HepG2 (cell line): ENCODE results near the gene SMDT1. TPM values are rescaled to one million over a fixed set of nuclear protein-coding genes. Genes with fewer than 3 reads are reported as not detected.

Source experiments
- CREB1 ChIP-seq, 2 experiments: fragments of 450-650 bp in 1 of 2; IDR thresholded peaks; 2 replicates each; pipeline ENCODE4 v1.6.1; 2016 to 2017; ENCODE audit warnings: control low read depth in 1 of 2, mild to moderate bottlenecking in 1 of 2, missing compliant biosample characterization in 1 of 2, missing genetic modification characterization in 1 of 2
- GATAD2A ChIP-seq: IDR thresholded peaks from 2 replicates; pipeline ENCODE4 v1.6.1; 2016
- HMG20B ChIP-seq: conservative IDR thresholded peaks from 2 replicates; pipeline ENCODE4 v1.6.1; 2016; ENCODE audit warnings: missing genetic modification reagents, missing compliant biosample characterization
- LCORL ChIP-seq, 2 experiments: fragments of 450-650 bp in 1 of 2; sonication (generic) in 1 of 2; formaldehyde crosslinking in 1 of 2; IDR thresholded peaks; 2 replicates each; pipeline versions ENCODE4 v1.5.0 to v1.6.1; 2017 to 2020; ENCODE audit warnings: antibody characterized with exemption in 1 of 2, missing genetic modification reagents in 1 of 2
- MXI1 ChIP-seq: IDR thresholded peaks from 3 replicates; pipeline ENCODE4 v1.6.1; 2012; ENCODE audit warnings: low read depth, low read length, inconsistent platforms, borderline replicate concordance
- NFE2L1 ChIP-seq: sonication (generic); formaldehyde crosslinking; IDR thresholded peaks from 2 replicates; pipeline ENCODE4 v1.4.0; 2020; ENCODE audit warnings: missing genetic modification reagents, mild to moderate bottlenecking, borderline replicate concordance
- NR2F6 ChIP-seq, 2 experiments: IDR thresholded peaks; 2 replicates each; pipeline ENCODE4 v1.6.1; 2016; ENCODE audit warnings: antibody characterized with exemption in 1 of 2, mild to moderate bottlenecking in 1 of 2
- RBM22 ChIP-seq: fragments of 200-400 bp; formaldehyde crosslinking; optimal IDR thresholded peaks from 2 replicates; pipeline ENCODE3; 2017; ENCODE audit warnings: mild to moderate bottlenecking, low read length, moderate library complexity
- SOX6 ChIP-seq, 2 experiments: fragments of 450-650 bp in 1 of 2; sonication (generic) in 1 of 2; formaldehyde crosslinking in 1 of 2; IDR thresholded peaks; 2 replicates each; pipeline versions ENCODE4 v1.4.0 to v1.6.1; 2017 to 2020; ENCODE audit warnings: antibody characterized with exemption in 1 of 2, mild to moderate bottlenecking in 1 of 2, missing genetic modification reagents in 1 of 2
- SP4 ChIP-seq: sonication (generic); formaldehyde crosslinking; IDR thresholded peaks from 2 replicates; pipeline ENCODE4 v1.8.1; 2023; ENCODE audit warnings: mild to moderate bottlenecking, missing genetic modification reagents
- UBTF ChIP-seq: sonication (generic); formaldehyde crosslinking; IDR thresholded peaks from 2 replicates; pipeline ENCODE4 v1.4.0; 2020; ENCODE audit warnings: mild to moderate bottlenecking, missing genetic modification reagents
- ZBTB20 ChIP-seq: sonication (generic); formaldehyde crosslinking; IDR thresholded peaks from 2 replicates; pipeline ENCODE4 v1.8.1; 2023; ENCODE audit warnings: missing genetic modification reagents, low read depth, mild to moderate bottlenecking, borderline replicate concordance
- ZEB1 ChIP-seq: IDR thresholded peaks from 2 replicates; pipeline ENCODE4 v1.6.1; 2012; ENCODE audit warnings: mild to moderate bottlenecking, low read depth, inconsistent platforms; ENCODE audit not compliant: insufficient replicate concordance
- ZFX ChIP-seq: sonication (generic); formaldehyde crosslinking; IDR thresholded peaks from 2 replicates; pipeline ENCODE4 v1.4.0; 2020; ENCODE audit warnings: mild to moderate bottlenecking, low read depth, missing genetic modification reagents, moderate library complexity
- ZNF513 ChIP-seq: sonication (generic); formaldehyde crosslinking; conservative IDR thresholded peaks from 2 replicates; pipeline ENCODE4 v1.5.0; 2020; ENCODE audit warnings: missing genetic modification reagents
- ZNF609 ChIP-seq: sonication (generic); formaldehyde crosslinking; IDR thresholded peaks from 2 replicates; pipeline ENCODE4 v1.4.0; 2020; ENCODE audit warnings: mild to moderate bottlenecking, missing genetic modification reagents, borderline replicate concordance
- ZNF691 ChIP-seq: sonication (generic); formaldehyde crosslinking; IDR thresholded peaks from 2 replicates; pipeline ENCODE4 v1.4.0; 2020; ENCODE audit warnings: missing genetic modification reagents, low read depth, mild to moderate bottlenecking, borderline replicate concordance
- polyA plus RNA-seq, 8 experiments: library from polyadenylated mRNA; depleted of rRNA in 3 of 8; stranded (reverse) in 7 of 8; unstranded in 1 of 8; fragments of >200 nt; fragmentation: Illumina TruSeq in 4 of 8; extraction: Trizol in 4 of 8; gene quantifications; 2 replicates each; pipeline versions ENCODE4 v1.2.1 to v1.2.3, GENCODE V29; 2011 to 2016; ENCODE audit warnings: low read depth in 4 of 8, missing spikeins in 1 of 8, mixed read lengths in 1 of 8; ENCODE audit not compliant: insufficient read depth in 1 of 8
- total RNA-seq, 5 experiments: library from RNA; depleted of rRNA; stranded (reverse); fragments of >200 nt; fragmentation: Illumina TruSeq; extraction: Trizol; gene quantifications; 2 replicates each; pipeline ENCODE4 v1.2.3, GENCODE V29; 2016; ENCODE audit warnings: low read depth in 1 of 5

Gene SMDT1
- total and polyA plus RNA-seq, 2 of the 13 experiments (the other 11 are each of a cell fraction or from before 2014, with no cell fraction given), result 8.3 to 26.6 TPM

GRCh38 chr22:42079319-42080251, at the start of gene SMDT1 (continued):
- no peak for TF ChIP-seq ZNF513 (CRISPR knock-in tag)
- TF ChIP-seq MXI1, result peak; percentile 88; the same call in 1 of the 3 replicates
- TF ChIP-seq UBTF (CRISPR knock-in tag), result peak; percentile 65
- TF ChIP-seq LCORL (IDR thresholded peaks at IDR 0.05), result no peak
- peak; percentile 59; the same call in 1 of the 2 replicates for TF ChIP-seq LCORL (CRISPR knock-in tag; IDR thresholded peaks at IDR 0.05)
- TF ChIP-seq ZBTB20 (CRISPR knock-in tag), result no peak; the same call in 1 of the 2 replicates
- TF ChIP-seq RBM22, result peak; percentile 42
- peak; percentile 45; the same call in 1 of the 2 replicates for TF ChIP-seq ZNF691 (CRISPR knock-in tag)
- peak; percentile 85 for TF ChIP-seq ZEB1
- TF ChIP-seq NFE2L1 (CRISPR knock-in tag), result 0 out of 2 replicates have a peak, but pooled peaks have one; percentile 68
- TF ChIP-seq SP4 (CRISPR knock-in tag), result peak; percentile 21; the same call in 1 of the 2 replicates
- peak; percentile 81 for TF ChIP-seq CREB1 (IDR thresholded peaks at IDR 0.05)
- TF ChIP-seq CREB1 (CRISPR knock-in tag; IDR thresholded peaks at IDR 0.05), result peak; percentile 72; the same call in 1 of the 2 replicates
- no peak for TF ChIP-seq HMG20B (CRISPR knock-in tag)
- TF ChIP-seq SOX6 (IDR thresholded peaks at IDR 0.05), result no peak
- TF ChIP-seq SOX6 (CRISPR knock-in tag; IDR thresholded peaks at IDR 0.05), result peak; percentile 37; the same call in 1 of the 2 replicates
- no peak for TF ChIP-seq NR2F6 (IDR thresholded peaks at IDR 0.05)
- peak; percentile 41 for TF ChIP-seq NR2F6 (CRISPR knock-in tag; IDR thresholded peaks at IDR 0.05)
- peak; percentile 92 for TF ChIP-seq ZFX (CRISPR knock-in tag)
- peak; percentile 63; the same call in 1 of the 2 replicates for TF ChIP-seq GATAD2A
- peak; percentile 40; the same call in 1 of the 2 replicates for TF ChIP-seq ZNF609 (CRISPR knock-in tag)
